HepG2 (cell line): ENCODE results near the gene DEFB129.

Source experiments
- GLI4 ChIP-seq: sonication (generic); formaldehyde crosslinking; IDR thresholded peaks from 2 replicates; pipeline ENCODE4 v1.5.1; 2020; ENCODE audit warnings: missing genetic modification reagents, mild to moderate bottlenecking, moderate library complexity, borderline replicate concordance
- SP2 ChIP-seq: sonication (generic); formaldehyde crosslinking; IDR thresholded peaks from 2 replicates; pipeline ENCODE4 v1.5.1; 2020; ENCODE audit warnings: mild to moderate bottlenecking, missing genetic modification reagents

GRCh38 chr20:237489-237888, 10.4 kb downstream of the DEFB129 start:
- TF ChIP-seq SP2 (CRISPR knock-in tag), result no peak
- no peak for TF ChIP-seq GLI4 (CRISPR knock-in tag)
